Tibial nerve (tissue), 4 donors: ENCODE measurements around the gene FERMT2. TPM values are rescaled to one million over a fixed set of nuclear protein-coding genes. Genes with fewer than 3 reads are reported as not detected.

Experiments
- DNase-seq, 2 donors: peaks; one replicate each; pipeline ENCODE4 v3.0.0-alpha.2; 2019; ENCODE audit warnings: low spot score in 2 of 2
- H3K27ac ChIP-seq, 4 donors: fragments of 200-600 bp; sonication (generic) in 3 of 4; one replicate each; pipeline ENCODE4 v1.5.1; 2017 to 2019; ENCODE audit warnings: mild to moderate bottlenecking in 1 of 4
- H3K27me3 ChIP-seq, 2 donors: fragments of 200-600 bp; sonication (generic) in 1 of 2; one replicate each; pipeline versions ENCODE4 v1.5.1 to v1.6.0; 2017 to 2019
- H3K36me3 ChIP-seq, 3 donors: fragments of 200-600 bp; sonication (generic); one replicate each; pipeline ENCODE4 v1.5.1; 2018 to 2019
- H3K4me1 ChIP-seq, 4 donors: fragments of 200-600 bp; sonication (generic) in 3 of 4; one replicate each; pipeline ENCODE4 v1.5.1; 2017 to 2019
- H3K4me3 ChIP-seq, 4 donors: fragments of 200-600 bp; sonication (generic) in 3 of 4; one replicate each; pipeline ENCODE4 v1.5.1; 2017 to 2019; ENCODE audit warnings: mild to moderate bottlenecking in 1 of 4, moderate library complexity in 1 of 4
- H3K9me3 ChIP-seq, 4 donors: fragments of 200-600 bp; sonication (generic) in 3 of 4; one replicate each; pipeline ENCODE4 v1.5.1; 2017 to 2019
- CTCF ChIP-seq, 5 experiments: fragments of 200-600 bp in 3 of 5; fragments of 450-650 bp in 2 of 5; sonication (generic) in 3 of 5; IDR thresholded peaks; one replicate each; pipeline ENCODE4 v1.5.1; 2016 to 2019; ENCODE audit warnings: antibody characterized with exemption in 5 of 5, mild to moderate bottlenecking in 3 of 5, moderate library complexity in 2 of 5
- EP300 ChIP-seq, 2 donors: sonication (generic); formaldehyde crosslinking; IDR thresholded peaks; one replicate each; pipeline ENCODE4 v1.6.1; 2017; ENCODE audit warnings: antibody characterized with exemption in 2 of 2, mild to moderate bottlenecking in 1 of 2
- POLR2A ChIP-seq, 2 donors: fragments of 450-650 bp; IDR thresholded peaks; one replicate each; pipeline ENCODE4 v1.6.1; 2017; ENCODE audit warnings: antibody characterized with exemption in 2 of 2, mild to moderate bottlenecking in 2 of 2, moderate library complexity in 2 of 2
- WGBS, 2 donors: methylation state at CpG; one replicate each; pipeline ENCODE4 v1.1.5; 2018; 5-methylcytosine and 5-hydroxymethylcytosine counted together
- total RNA-seq, 4 donors: library from RNA; depleted of rRNA; stranded (reverse); fragments of >200 nt; gene quantifications; one replicate each; pipeline ENCODE4 v1.1.0, GENCODE V29; 2016

The FERMT2 gene
- total RNA-seq, 4 donors from 2014 or later: 116 to 165 (median 146) TPM

GRCh38 chr14:52863334-52863700 is 87.5 kb downstream of the FERMT2 start:
- no peak for DNase-seq
- Histone ChIP-seq H3K27ac (peak overlapping the region; percentile 7 to 78 (median 69)), H3K27me3 (no peaks in the 10 kb centered on the region), H3K4me3 (no peak overlapping the region), H3K4me1 (peaks cover 0 to 23% (median 6%) of the 10 kb centered on the region in 4 donors), H3K9me3 (no peaks in the 10 kb centered on the region), H3K36me3 (peaks cover 0 to 74% (median 0%) of the 10 kb centered on the region in 3 donors)
- no peak for TF ChIP-seq EP300 (IDR thresholded peaks at IDR 0.05)
- no peak for TF ChIP-seq CTCF (IDR thresholded peaks at IDR 0.05)
- TF ChIP-seq POLR2A (IDR thresholded peaks at IDR 0.05): no peak
- 28 to 33% methylated on average over 1 of the region's 1 CpG for whole genome bisulfite sequencing, 2 donors

- Histone ChIP-seq H3K27me3 (no peaks in the 10 kb centered on the region), H3K36me3 (peaks cover 0 to 75% (median 0%) of the 10 kb centered on the region in 3 donors), H3K27ac (peak overlapping the region; percentile 7 to 78 (median 69)), H3K9me3 (no peaks in the 10 kb centered on the region), H3K4me1 (peaks cover 0 to 23% (median 6%) of the 10 kb centered on the region in 4 donors), H3K4me3 (no peak overlapping the region)
- TF ChIP-seq CTCF (IDR thresholded peaks at IDR 0.05): no peak
- no peak for TF ChIP-seq EP300 (IDR thresholded peaks at IDR 0.05)
- TF ChIP-seq POLR2A (IDR thresholded peaks at IDR 0.05): no peak
- WGBS, 2 donors: 18 to 22% methylated on average over 4 of the region's 4 CpGs
- DNase-seq: no peak
These were observed 88.1 kb downstream of the FERMT2 start for GRCh38 chr14:52862632-52863333.

- H3K9me3 ChIP-seq: no peaks in the 10 kb centered on the region
- H3K4me3 ChIP-seq: no peak overlapping the region
- TF ChIP-seq POLR2A (IDR thresholded peaks at IDR 0.05) (no peak), EP300 (IDR thresholded peaks at IDR 0.05) (no peak), CTCF (IDR thresholded peaks at IDR 0.05) (no peak)
- peak overlapping the region in 2 of 4 donors; percentile 40 to 78 for H3K27ac ChIP-seq
- 57 to 67% methylated on average over 2 of the region's 2 CpGs for WGBS, 2 donors
- H3K36me3 ChIP-seq: peaks cover 0 to 77% (median 0%) of the 10 kb centered on the region in 3 donors
- DNase-seq: no peak
- H3K27me3 ChIP-seq: no peaks in the 10 kb centered on the region
- peaks cover 0 to 23% (median 6%) of the 10 kb centered on the region in 4 donors for H3K4me1 ChIP-seq
These were observed 89.4 kb downstream of the FERMT2 start for GRCh38 chr14:52861403-52861802.

- WGBS, 2 donors: 75 to 84% methylated on average over 3 of the region's 3 CpGs
- Histone ChIP-seq H3K27ac (peak overlapping the region in 1 of 4 donors; percentile 40), H3K9me3 (no peaks in the 10 kb centered on the region), H3K4me1 (peaks cover 0 to 23% (median 6%) of the 10 kb centered on the region in 4 donors), H3K4me3 (no peak overlapping the region), H3K27me3 (no peaks in the 10 kb centered on the region), H3K36me3 (peaks cover 0 to 77% (median 0%) of the 10 kb centered on the region in 3 donors)
- DNase-seq: no peak
- no peak for TF ChIP-seq POLR2A (IDR thresholded peaks at IDR 0.05)
- no peak for TF ChIP-seq CTCF (IDR thresholded peaks at IDR 0.05)
- TF ChIP-seq EP300 (IDR thresholded peaks at IDR 0.05): no peak
These were observed 89.9 kb downstream of the FERMT2 start for GRCh38 chr14:52860910-52861309.

GRCh38 chr14:52860209-52860608 is 90.6 kb downstream of the FERMT2 start:
- Histone ChIP-seq H3K27me3 (no peaks in the 10 kb centered on the region), H3K27ac (no peak overlapping the region), H3K36me3 (peaks cover 0 to 77% (median 0%) of the 10 kb centered on the region in 3 donors), H3K4me3 (no peak overlapping the region), H3K4me1 (peaks cover 0 to 23% (median 6%) of the 10 kb centered on the region in 4 donors), H3K9me3 (no peaks in the 10 kb centered on the region)
- TF ChIP-seq POLR2A (IDR thresholded peaks at IDR 0.05): no peak
- TF ChIP-seq CTCF (IDR thresholded peaks at IDR 0.05): no peak
- TF ChIP-seq EP300 (IDR thresholded peaks at IDR 0.05): no peak
- WGBS, 2 donors: 90 to 92% methylated on average over 3 of the region's 3 CpGs
- no peak for DNase-seq
